GM21515 (cell line): ENCODE data around the gene MCEMP1.

ENCODE experiments used
- ATAC-seq: cut with Tn5 transposase; IDR thresholded peaks from one replicate; pipeline ENCODE4 v1.9.1; 2021; ENCODE audit not compliant: unreplicated experiment

The MCEMP1 gene, protein sequence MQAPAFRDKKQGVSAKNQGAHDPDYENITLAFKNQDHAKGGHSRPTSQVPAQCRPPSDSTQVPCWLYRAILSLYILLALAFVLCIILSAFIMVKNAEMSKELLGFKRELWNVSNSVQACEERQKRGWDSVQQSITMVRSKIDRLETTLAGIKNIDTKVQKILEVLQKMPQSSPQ

DNA sequence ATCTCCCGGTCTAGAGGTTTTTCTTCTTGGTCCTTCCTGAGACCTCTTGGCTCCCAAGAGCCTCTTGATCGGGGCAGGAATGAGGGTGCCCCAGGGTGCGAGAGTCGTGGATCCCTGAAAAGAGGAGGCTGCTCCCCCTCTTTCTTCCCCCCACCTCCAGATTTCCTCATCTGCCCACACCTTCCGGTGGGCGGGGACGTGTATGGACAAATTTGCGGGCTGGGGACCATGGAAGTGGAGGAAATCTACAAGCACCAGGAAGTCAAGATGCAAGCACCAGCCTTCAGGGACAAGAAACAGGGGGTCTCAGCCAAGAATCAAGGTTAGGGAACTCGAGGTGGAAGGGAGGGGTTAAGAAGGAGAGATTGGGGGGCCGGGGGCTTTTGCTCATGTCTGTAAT is at the start of gene MCEMP1:
Gene MCEMP1 (plus strand): TSS at position 237 of the 400 bp plus-strand sequence. CDS start 31 bp downstream, at position 268.
- ATAC-seq: no peak

DNA sequence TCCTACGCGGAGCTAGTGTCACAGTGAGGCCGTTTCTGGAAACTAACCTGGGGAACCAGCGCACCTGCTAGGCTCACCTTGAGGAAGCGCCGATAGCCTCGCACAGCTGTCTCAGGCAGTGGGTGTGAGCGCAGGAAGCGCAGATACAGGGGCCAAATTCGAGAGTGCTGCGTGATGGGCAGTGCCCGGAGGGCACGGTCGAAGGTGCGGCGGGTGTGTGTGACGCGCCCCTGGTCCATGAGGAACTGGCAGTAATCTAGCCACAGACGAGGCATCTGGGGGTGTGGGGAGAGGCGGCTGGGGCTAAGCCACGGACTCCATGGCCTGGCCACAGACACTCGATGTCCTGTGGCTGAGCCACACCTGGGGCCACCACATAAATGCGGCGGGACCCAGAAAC is 49.7 kb upstream of the MCEMP1 start:
- ATAC-seq: no peak

GRCh38 chr19:7628589-7629311 is 48.1 kb upstream of the MCEMP1 start:
- no peak for ATAC-seq

- ATAC-seq: peak; percentile 75
Observed at GRCh38 chr19:7629347-7630054, 47.4 kb upstream of the MCEMP1 start, which contains the start of the genes PET100 and XAB2. TSS of gene PET100 (plus strand) at chr19:7629793. CDS start at chr19:7629834, 41 bp downstream. TSS of gene XAB2 (minus strand) at chr19:7629545. CDS start at chr19:7629527, 18 bp downstream.

DNA sequence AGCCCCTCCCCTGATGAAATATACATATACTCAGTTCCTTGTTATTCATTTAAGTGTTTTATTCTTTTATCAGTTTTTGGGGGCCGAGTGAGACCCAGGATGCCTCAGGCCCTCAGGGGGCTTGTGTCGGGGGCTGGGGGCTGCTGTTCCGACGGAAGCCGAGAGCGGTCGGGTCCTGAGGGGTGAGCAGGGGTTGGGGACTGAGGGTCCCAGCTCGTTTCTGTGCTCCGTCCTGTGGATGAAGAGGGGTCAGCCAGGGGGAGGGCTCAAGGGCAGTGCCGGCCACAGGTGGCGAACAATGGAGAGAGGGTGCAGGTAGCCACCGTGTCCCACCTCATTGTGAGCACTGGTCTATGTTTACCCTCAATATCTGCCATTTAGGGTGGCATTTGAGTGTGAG is 45.3 kb upstream of the MCEMP1 start:
- no peak for ATAC-seq

GRCh38 chr19:7632340-7633203 is 44.3 kb upstream of the MCEMP1 start:
- no peak for ATAC-seq

- no peak for ATAC-seq
Observed at GRCh38 chr19:7633698-7634097, 43.2 kb upstream of the MCEMP1 start, which contains the start of gene PCP2. TSS of gene PCP2 (minus strand) at chr19:7633719. CDS start at chr19:7633457, 262 bp downstream.

DNA sequence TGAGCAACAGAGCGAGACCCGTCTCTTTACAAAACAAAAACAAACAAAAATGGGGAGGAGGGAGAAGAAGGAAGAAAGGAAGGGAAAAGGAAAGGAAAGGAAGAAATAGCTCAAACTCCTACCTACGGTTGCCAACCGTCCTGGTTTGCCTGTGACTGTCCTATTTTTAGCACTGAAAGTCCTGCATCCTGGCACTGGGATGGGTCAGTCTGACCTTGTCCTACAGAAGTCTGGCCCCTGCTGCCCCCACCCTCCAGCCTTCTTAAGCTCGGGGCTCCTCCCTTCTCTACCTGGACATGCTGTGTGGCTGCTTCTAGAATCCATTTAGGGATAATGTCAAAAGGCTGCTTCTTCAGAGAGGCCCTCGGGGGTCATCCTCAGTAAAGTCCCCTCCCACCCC is 41.2 kb upstream of the MCEMP1 start:
- no peak for ATAC-seq

GRCh38 chr19:7636317-7636690 is 40.6 kb upstream of the MCEMP1 start:
- ATAC-seq: no peak

GRCh38 chr19:7636691-7637373 is 40.1 kb upstream of the MCEMP1 start, which contains the start of gene STXBP2:
TSS of gene STXBP2 (plus strand) at chr19:7637110. CDS start at chr19:7637150, 40 bp downstream.
- ATAC-seq: no peak

DNA sequence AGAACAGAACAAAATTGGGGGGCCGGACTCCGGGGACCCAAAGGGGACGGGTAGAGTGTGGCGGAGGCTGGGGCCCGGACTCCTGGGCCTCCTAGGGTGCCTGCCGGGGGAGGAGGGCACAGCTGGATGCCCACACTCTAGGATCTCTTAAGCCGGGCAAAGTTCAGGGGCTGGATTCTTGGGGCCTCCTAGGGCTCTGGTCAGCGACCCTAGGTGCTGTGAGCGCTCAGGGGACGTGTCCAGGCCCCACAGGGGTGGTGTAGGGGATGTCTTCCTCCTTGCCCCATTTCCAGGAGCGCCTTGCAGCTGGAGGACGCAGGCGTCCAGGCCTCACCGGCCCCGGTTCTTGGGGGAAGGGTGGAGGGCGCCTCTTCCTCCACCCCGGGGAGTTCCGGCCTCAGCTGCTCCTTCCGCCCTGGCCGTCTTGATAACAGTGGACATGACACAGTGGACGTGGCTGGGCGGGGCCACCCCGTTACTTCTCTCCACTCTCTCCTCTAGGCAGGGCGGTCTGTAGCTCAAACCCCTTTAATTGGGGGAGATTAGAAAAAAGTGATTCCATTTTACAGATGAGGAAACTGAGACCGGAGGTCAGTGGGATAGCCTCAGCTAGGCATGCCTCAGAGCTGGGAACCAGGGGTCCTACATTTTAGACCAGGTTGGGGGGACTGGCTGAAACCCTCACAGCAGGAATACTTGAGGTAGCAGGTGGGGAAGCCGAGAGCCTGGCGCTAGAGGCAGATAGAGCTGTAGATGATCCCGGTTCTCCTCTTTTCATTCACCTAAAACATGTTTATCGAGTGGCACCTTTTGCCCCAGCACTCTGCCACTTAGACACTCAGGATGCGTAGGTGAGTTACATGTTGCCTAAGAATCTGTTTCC is 39.3 kb upstream of the MCEMP1 start:
- no peak for ATAC-seq

DNA sequence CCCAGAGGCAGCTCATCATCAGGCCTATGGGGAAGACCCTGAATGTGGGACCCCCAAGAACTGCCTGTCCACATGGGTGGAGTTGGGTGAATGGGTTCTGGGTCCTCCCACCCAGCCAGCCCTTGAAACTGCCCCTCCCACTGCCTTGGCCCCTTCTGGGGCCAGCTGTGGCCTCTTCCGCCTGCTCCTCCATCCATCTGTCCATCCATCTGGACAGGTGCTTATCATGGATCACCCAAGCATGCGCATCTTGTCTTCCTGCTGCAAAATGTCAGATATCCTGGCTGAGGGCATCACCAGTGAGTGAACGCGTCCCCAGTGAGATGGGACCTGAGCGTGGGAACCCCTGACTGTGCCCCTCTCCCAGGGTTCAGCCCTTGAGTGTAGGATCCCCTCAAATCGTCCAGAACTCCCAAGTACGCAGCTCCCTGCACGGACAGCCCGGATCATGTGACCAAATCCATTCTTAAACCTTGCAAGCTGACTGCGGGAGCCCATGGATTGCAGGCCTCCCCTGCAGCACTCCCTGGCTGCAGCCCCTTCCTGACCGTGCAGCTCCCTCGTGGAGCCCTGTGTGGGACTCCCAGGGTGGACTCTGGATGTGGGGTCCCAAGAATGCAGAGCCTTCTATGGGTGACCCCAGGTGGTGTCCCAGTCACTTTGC is 38.0 kb upstream of the MCEMP1 start:
- no peak for ATAC-seq

DNA sequence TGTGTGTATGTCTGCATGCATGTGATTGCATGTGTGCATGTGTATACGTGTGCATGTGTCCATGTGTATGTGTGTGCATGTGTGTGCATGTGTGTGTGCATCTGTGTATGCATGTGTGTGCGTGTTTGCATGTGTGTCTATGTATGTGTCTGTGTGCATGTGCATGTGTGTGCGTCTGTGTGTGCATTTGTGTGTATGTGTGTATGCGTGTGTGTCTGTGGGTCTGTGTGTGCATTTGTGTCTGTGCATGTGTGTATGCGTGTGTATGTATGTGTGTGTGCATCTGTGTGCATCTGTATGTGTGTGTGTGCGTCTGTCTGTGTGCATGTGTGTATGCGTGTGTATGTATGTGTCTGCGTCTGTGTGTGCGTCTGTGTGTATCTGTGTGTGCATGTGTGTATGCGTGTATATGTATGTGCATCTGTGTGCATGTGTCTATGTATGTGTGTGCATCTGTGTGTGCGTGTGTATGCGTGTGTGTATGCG is 37.0 kb upstream of the MCEMP1 start:
- no peak for ATAC-seq

- ATAC-seq: no peak
Observed at GRCh38 chr19:7640803-7641202, 36.1 kb upstream of the MCEMP1 start.

DNA sequence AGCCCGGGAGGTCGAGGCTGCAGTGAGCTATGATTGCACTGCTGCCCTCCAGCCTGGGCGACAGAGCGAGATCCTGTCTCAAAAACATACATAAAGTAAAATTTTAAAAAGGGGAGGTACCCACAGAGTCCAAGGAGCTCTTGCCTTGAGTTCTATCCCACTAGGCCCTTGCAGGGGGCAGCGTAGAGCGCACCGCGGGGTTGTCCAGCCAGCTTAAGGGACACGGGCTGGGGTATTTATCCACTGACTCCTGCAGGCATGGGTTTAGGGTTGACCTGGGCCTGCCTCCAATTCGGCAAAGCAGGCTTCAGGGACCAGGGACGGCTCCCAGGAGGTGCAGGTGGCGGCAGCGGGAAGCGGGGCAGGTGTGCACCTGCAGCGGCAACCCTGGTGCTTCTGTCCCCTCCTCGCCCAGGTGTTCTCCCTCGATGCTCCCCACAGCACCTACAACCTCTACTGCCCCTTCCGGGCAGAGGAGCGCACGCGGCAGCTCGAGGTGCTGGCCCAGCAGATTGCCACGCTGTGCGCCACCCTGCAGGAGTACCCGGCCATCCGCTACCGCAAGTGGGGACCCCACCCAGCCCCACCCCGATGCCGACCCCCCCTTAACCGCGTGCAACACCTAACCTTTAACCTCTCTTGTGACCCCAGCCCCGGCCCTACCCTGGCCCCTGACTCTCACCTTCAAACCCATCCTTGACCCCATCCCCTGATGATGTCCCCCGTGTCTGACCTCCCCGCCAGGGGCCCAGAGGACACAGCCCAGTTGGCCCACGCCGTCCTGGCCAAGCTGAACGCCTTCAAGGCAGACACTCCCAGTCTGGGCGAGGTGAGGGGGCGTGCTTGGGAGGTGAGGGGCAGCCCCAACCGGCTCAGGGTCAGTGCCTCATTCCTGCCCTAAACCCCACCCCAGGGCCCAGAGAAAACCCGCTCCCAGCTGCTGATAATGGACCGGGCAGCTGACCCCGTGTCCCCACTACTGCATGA is 35.3 kb upstream of the MCEMP1 start:
- ATAC-seq: no peak

DNA sequence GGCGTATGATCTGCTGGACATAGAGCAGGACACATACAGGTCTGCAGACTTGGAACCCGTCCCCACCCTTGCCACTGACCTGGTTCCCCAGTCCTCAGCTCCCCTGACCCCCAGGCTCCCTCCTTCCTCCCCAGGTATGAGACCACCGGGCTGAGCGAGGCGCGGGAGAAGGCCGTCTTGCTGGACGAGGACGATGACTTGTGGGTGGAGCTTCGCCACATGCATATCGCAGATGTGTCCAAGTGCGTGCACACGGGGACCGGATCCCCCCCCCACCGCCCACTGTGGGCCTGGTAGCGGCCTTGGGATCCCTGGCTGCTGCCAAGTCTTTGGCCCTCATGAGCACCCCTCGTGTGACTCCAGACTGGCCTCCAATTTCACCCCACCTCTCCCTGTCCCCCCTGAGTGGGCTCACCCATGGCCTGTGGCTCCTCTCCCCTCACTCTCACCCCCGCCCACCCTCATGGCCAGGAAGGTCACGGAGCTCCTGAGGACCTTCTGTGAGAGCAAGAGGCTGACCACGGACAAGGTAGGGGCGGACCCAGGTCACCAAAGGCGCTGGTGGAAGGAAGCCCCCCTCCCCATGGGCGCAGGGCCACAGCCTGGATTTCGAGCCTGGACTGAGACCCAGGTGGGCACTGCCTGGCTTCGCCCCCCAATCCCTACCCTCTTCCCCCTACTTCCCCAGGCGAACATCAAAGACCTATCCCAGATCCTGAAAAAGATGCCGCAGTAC is 34.4 kb upstream of the MCEMP1 start:
- ATAC-seq: no peak

DNA sequence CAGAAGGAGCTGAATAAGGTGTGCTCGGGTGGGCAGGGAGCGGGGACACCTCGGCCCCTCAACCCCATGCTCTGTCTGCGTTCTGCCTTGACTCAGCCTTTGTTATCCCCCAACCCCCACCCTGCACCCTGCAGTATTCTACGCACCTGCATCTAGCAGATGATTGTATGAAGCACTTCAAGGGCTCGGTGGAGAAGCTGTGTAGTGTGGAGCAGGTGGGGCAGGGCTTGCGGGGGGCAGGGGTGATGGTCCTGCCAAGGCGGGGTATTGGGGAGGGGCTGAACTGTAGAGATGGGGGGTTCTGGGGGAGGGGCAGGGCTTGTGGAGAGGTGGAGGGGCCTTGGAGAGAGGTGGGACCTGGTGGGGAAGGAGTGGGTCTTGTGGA is 33.9 kb upstream of the MCEMP1 start:
- ATAC-seq: no peak
